ENCODE data around the gene KXD1.

DNA sequence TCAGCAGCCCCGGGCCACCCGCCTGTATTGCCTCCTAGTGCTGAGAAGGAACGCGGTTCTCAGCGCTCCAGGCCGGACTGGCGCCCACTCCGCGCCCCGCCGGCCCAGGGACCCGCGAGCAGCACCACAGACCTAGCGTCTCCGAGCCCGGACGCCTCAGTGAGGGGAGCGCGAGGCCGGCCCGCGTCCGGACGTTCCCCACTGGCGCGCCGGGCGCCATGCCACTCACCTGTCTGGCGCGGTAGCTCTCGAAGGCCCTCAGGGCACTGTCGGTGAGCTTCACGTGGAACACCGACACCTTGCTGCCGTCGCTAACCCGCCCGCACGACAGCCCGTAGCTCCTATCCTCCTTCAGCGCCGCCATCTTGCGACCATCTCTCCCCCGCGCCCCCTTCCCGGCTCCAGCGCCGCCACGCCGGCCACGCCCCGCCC lies 36.0 kb upstream of the KXD1 start, which contains the start of gene ELL:
- TF ChIP-seq, protein P1, sequence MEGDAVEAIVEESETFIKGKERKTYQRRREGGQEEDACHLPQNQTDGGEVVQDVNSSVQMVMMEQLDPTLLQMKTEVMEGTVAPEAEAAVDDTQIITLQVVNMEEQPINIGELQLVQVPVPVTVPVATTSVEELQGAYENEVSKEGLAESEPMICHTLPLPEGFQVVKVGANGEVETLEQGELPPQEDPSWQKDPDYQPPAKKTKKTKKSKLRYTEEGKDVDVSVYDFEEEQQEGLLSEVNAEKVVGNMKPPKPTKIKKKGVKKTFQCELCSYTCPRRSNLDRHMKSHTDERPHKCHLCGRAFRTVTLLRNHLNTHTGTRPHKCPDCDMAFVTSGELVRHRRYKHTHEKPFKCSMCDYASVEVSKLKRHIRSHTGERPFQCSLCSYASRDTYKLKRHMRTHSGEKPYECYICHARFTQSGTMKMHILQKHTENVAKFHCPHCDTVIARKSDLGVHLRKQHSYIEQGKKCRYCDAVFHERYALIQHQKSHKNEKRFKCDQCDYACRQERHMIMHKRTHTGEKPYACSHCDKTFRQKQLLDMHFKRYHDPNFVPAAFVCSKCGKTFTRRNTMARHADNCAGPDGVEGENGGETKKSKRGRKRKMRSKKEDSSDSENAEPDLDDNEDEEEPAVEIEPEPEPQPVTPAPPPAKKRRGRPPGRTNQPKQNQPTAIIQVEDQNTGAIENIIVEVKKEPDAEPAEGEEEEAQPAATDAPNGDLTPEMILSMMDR (IDR thresholded peaks at IDR 0.05): no peak
- TF ChIP-seq POLR2A (IDR thresholded peaks at IDR 0.05): peak; percentile 76
